Hepatocyte (in vitro differentiated cells): ENCODE measurements around the gene SERPINA7. TPM values are rescaled to one million over a fixed set of nuclear protein-coding genes. Genes with fewer than 3 reads are reported as not detected.

ENCODE experiments used
- DNase-seq: peaks from one replicate; pipeline ENCODE4 v3.0.0-alpha.2; 2016; ENCODE audit warnings: low spot score
- H2AFZ ChIP-seq: fragments of 200-600 bp; sonication (generic); 2 replicates; pipeline ENCODE4 v1.6.0; 2016; ENCODE audit warnings: antibody characterized with exemption, mild to moderate bottlenecking
- H3K27ac ChIP-seq: fragments of 200-600 bp; sonication (generic); 2 replicates; pipeline ENCODE4 v1.5.1; 2016; ENCODE audit warnings: mild to moderate bottlenecking
- H3K27me3 ChIP-seq: fragments of 200-600 bp; sonication (generic); 2 replicates; pipeline ENCODE4 v1.6.1; 2016
- H3K36me3 ChIP-seq: fragments of 200-600 bp; sonication (generic); replicated peaks from 2 replicates; pipeline ENCODE4 v1.5.1; 2016; ENCODE audit warnings: low read depth; ENCODE audit not compliant: insufficient read depth
- H3K4me1 ChIP-seq: fragments of 200-600 bp; sonication (generic); 2 replicates; pipeline ENCODE4 v1.5.1; 2016; ENCODE audit warnings: mild to moderate bottlenecking, moderate library complexity; ENCODE audit not compliant: insufficient read depth
- H3K4me2 ChIP-seq: fragments of 200-600 bp; sonication (generic); 2 replicates; pipeline ENCODE4 v1.6.0; 2016
- H3K4me3 ChIP-seq: fragments of 200-600 bp; sonication (generic); 2 replicates; pipeline ENCODE4 v1.5.1; 2016; ENCODE audit warnings: mild to moderate bottlenecking
- H3K79me2 ChIP-seq: fragments of 200-600 bp; sonication (generic); 2 replicates; pipeline ENCODE4 v1.6.0; 2017; ENCODE audit warnings: mild to moderate bottlenecking
- H3K9me2 ChIP-seq: fragments of 200-600 bp; sonication (generic); replicated peaks from 2 replicates; pipeline ENCODE4 v1.6.0; 2017; ENCODE audit warnings: mild to moderate bottlenecking; ENCODE audit not compliant: insufficient read depth
- H3K9me3 ChIP-seq: fragments of 200-600 bp; sonication (generic); 2 replicates; pipeline ENCODE4 v1.5.1; 2016; ENCODE audit warnings: low read depth, mild to moderate bottlenecking
- H4K20me1 ChIP-seq: fragments of 200-600 bp; sonication (generic); 2 replicates; pipeline ENCODE4 v1.6.0; 2016; ENCODE audit warnings: mild to moderate bottlenecking; ENCODE audit not compliant: insufficient read depth, poor library complexity, severe bottlenecking
- CTCF ChIP-seq: fragments of 200-600 bp; sonication (generic); IDR thresholded peaks from 2 replicates; pipeline ENCODE4 v1.5.1; 2016; ENCODE audit warnings: antibody characterized with exemption, mild to moderate bottlenecking; ENCODE audit not compliant: poor library complexity
- EZH2 ChIP-seq: fragments of 200-600 bp; sonication (generic); IDR thresholded peaks from 2 replicates; pipeline ENCODE4 v1.6.1; 2016; ENCODE audit warnings: antibody characterized with exemption, mild to moderate bottlenecking, borderline replicate concordance
- EZH2phosphoT487 ChIP-seq: fragments of 200-600 bp; sonication (generic); IDR thresholded peaks from one replicate; pipeline ENCODE4 v1.6.1; 2018; ENCODE audit warnings: antibody characterized with exemption, mild to moderate bottlenecking, low read depth, moderate library complexity; ENCODE audit not compliant: unreplicated experiment, severe bottlenecking
- WGBS: methylation state at CpG from one replicate; pipeline ENCODE4 v1.1.6; 2016; ENCODE audit warnings: low lambda C conversion rate; ENCODE audit errors: missing lambda C conversion rate; 5-methylcytosine and 5-hydroxymethylcytosine counted together
- polyA plus RNA-seq: library from polyadenylated mRNA; unstranded; fragments of >200 nt; fragmentation: Nextera tagmentation; extraction: Ambion mirVana; gene quantifications from 2 replicates; pipeline ENCODE4 v1.2.1, GENCODE V29; 2016
- total RNA-seq: library from RNA; depleted of rRNA; stranded (reverse); fragments of >200 nt; gene quantifications from 2 replicates; pipeline ENCODE4 v1.2.3, GENCODE V29; 2014

Gene SERPINA7
- total and polyA plus RNA-seq, 2 experiments from 2014 or later: 43.1 to 47.5 TPM

GRCh38 chrX:106042296-106042695 lies 3.8 kb upstream of the SERPINA7 start:
- Histone ChIP-seq H3K9me2 (no peaks in the 10 kb centered on the region), H3K27ac (no peak overlapping the region), H3K4me2 (no peak overlapping the region), H3K4me1 (no peaks in the 10 kb centered on the region), H3K79me2 (no peaks in the 10 kb centered on the region), H3K27me3 (no peaks in the 10 kb centered on the region), H4K20me1 (no peaks in the 10 kb centered on the region), H3K9me3 (no peaks in the 10 kb centered on the region), H3K4me3 (no peak overlapping the region), H3K36me3 (no peaks in the 10 kb centered on the region), H2AFZ (no peak overlapping the region)
- DNase-seq: no peak
- TF ChIP-seq EZH2phosphoT487 (no peak), EZH2 (no peak), CTCF (no peak)
- 47% methylated on average over 2 of the region's 2 CpGs for WGBS

GRCh38 chrX:106040861-106041260 lies 2.3 kb upstream of the SERPINA7 start:
- Histone ChIP-seq H3K9me2 (no peaks in the 10 kb centered on the region), H3K4me3 (no peak overlapping the region), H2AFZ (no peak overlapping the region), H3K79me2 (no peaks in the 10 kb centered on the region), H3K27ac (no peak overlapping the region), H3K9me3 (no peaks in the 10 kb centered on the region), H3K4me2 (no peak overlapping the region), H3K27me3 (no peaks in the 10 kb centered on the region), H3K36me3 (no peaks in the 10 kb centered on the region), H3K4me1 (no peaks in the 10 kb centered on the region), H4K20me1 (no peaks in the 10 kb centered on the region)
- 76% methylated on average over 4 of the region's 4 CpGs for WGBS
- no peak for DNase-seq
- TF ChIP-seq EZH2phosphoT487: no peak
- no peak for TF ChIP-seq EZH2
- TF ChIP-seq CTCF: no peak

GRCh38 chrX:106039920-106040319 lies 1.4 kb upstream of the SERPINA7 start:
- Histone ChIP-seq H3K36me3 (no peaks in the 10 kb centered on the region), H3K79me2 (no peaks in the 10 kb centered on the region), H3K9me3 (no peaks in the 10 kb centered on the region), H3K4me2 (no peak overlapping the region), H3K4me1 (no peaks in the 10 kb centered on the region), H3K4me3 (no peak overlapping the region), H2AFZ (no peak overlapping the region), H4K20me1 (no peaks in the 10 kb centered on the region), H3K9me2 (no peaks in the 10 kb centered on the region), H3K27me3 (no peaks in the 10 kb centered on the region), H3K27ac (no peak overlapping the region)
- TF ChIP-seq CTCF: peak; percentile 48
- TF ChIP-seq EZH2: no peak
- whole genome bisulfite sequencing: 44% methylated on average over 2 of the region's 2 CpGs
- DNase-seq: peak; percentile 23

GRCh38 chrX:106037835-106038473 lies 573 bp downstream of the SERPINA7 start:
- Histone ChIP-seq H3K36me3 (no peaks in the 10 kb centered on the region), H3K4me1 (no peaks in the 10 kb centered on the region), H3K4me2 (peak overlapping the region; percentile 44), H3K4me3 (no peak overlapping the region), H3K9me3 (no peaks in the 10 kb centered on the region), H4K20me1 (no peaks in the 10 kb centered on the region), H3K79me2 (no peaks in the 10 kb centered on the region), H3K27me3 (no peaks in the 10 kb centered on the region), H2AFZ (no peak overlapping the region), H3K9me2 (no peaks in the 10 kb centered on the region), H3K27ac (no peak overlapping the region)
- TF ChIP-seq CTCF (no peak), EZH2 (no peak), EZH2phosphoT487 (no peak)
- 100% methylated on average over 1 of the region's 1 CpG for WGBS
- DNase-seq: no peak
